ENCODE results near the gene FIBP. TPM values are rescaled to one million over a fixed set of nuclear protein-coding genes. Genes with fewer than 3 reads are reported as not detected.

The FIBP gene
- total and polyA plus RNA-seq, 2 of the 8 experiments (the other 6 are each of a cell fraction or from before 2014, with no cell fraction given): 74.3 to 173 TPM

DNA sequence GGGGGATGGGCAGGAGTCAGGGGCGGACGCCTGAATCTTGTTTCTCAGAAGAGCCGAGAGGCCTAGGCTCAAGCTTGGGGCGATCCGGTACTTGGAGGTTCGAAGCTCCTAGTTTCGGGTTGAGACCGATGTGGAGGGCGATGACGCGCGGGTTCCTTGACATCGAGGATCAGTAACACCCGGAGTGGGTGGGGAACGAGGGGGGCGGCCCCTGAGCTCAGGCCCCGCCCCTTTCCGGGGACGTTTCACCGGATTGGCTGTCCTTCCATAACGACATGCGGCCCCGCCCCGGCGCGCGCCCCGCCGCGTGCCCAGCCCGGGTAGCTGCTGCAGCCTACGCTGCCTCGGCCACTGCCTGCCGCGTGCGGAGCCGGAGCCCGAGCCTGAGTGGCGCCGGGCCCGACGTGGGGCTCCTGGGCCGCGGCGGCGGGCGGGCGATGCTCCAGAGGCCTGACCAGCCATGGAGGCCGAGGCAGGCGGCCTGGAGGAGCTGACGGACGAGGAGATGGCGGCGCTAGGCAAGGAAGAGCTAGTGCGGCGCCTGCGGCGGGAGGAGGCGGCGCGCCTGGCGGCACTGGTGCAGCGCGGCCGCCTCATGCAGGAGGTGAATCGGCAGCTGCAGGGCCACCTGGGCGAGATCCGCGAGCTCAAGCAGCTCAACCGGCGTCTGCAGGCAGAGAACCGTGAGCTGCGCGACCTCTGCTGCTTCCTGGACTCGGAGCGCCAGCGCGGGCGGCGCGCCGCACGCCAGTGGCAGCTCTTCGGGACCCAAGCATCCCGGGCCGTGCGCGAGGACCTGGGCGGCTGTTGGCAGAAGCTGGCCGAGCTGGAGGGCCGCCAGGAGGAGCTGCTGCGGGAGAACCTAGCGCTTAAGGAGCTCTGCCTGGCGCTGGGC lies 2.3 kb upstream of the FIBP start, which contains the start of gene CCDC85B:
Gene CCDC85B, plus strand, starts transcription at position 350 of the 895 bp plus-strand sequence. Its CDS starts 111 bp downstream, at position 461.
- H3K23me2 ChIP-seq (ENCODE audit: low read depth, low read length): peaks cover 25% of the 10 kb centered on the region
- H4K20me1 ChIP-seq (replicated peaks in 1 of 2; ENCODE audit: control insufficient read depth in 1 of 2, insufficient read depth in 2 of 2, low read length in 2 of 2): peaks cover 2 to 4% of the 10 kb centered on the region in 2 experiments
- H3K9me3 ChIP-seq (ENCODE audit: insufficient read depth in 2 of 2, low read depth in 1 of 2, low read length in 1 of 2): no peaks in the 10 kb centered on the region
- peak within 1 kb of the TSS; percentile 24; the same call in 1 of the 2 replicates for H2BK5ac ChIP-seq (ENCODE audit: low read depth, low read length)
- peaks cover 0 to 4% of the 10 kb centered on the region in 2 experiments; a peak in 1 of 4 replicates for H3K79me2 ChIP-seq (ENCODE audit: control insufficient read depth in 1 of 2, insufficient read depth in 2 of 2, low read length in 2 of 2)
- H3K56ac ChIP-seq (replicated peaks; ENCODE audit: insufficient read length, low read depth, low read length): peak within 1 kb of the TSS; percentile 78
- H3K4me3 ChIP-seq (ENCODE audit: extremely low read depth in 1 of 4, insufficient read depth in 2 of 4, low read depth in 3 of 4, low read length in 4 of 4): peak within 1 kb of the TSS; percentile 74 to 82 (median 78)
- H2BK20ac ChIP-seq (ENCODE audit: low read length): no peak within 1 kb of the TSS
- ChIA-PET POLR2A (ENCODE audit: partially characterized antibody) (interaction anchor here (0.7 to 39.7 kb wide), 19 partner anchors 9 to 399 kb away, joined by 3 to 1071 read pairs (median 4); partner anchors contain the start of genes C11orf68, CFL1, CST6 and EFEMP2), CTCF (ENCODE audit: partially characterized antibody) (interaction anchor here (0.7 to 19.6 kb wide), 39 partner anchors 8 to 450 kb away, joined by 3 to 283 read pairs (median 6); partner anchors contain the start of genes AP5B1, BANF1, C11orf68 and CFL1)
- 4% methylated on average over 52 of the region's 94 CpGs; no CpG with 5 or more reads in 1 of the 2 experiments for WGBS, 2 experiments (ENCODE audit: extremely low coverage in 1 of 2, insufficient coverage in 1 of 2, insufficient read length in 1 of 2, insufficient replicate concordance in 2 of 2, low coverage in 1 of 2, low lambda C conversion rate in 2 of 2, missing lambda C conversion rate in 1 of 2)
- H2BK12ac ChIP-seq (ENCODE audit: low read depth, low read length): peak within 1 kb of the TSS; percentile 39; the same call in 1 of the 2 replicates
- no peak within 1 kb of the TSS for H3K14ac ChIP-seq (ENCODE audit: insufficient read length)
- peak within 1 kb of the TSS; percentile 94 to 97 for H3K4me2 ChIP-seq (ENCODE audit: insufficient read depth in 1 of 2, low read depth in 2 of 2, low read length in 2 of 2)
- peak within 1 kb of the TSS; percentile 49 for H4K5ac ChIP-seq (ENCODE audit: insufficient read length, low read depth, low read length)
- H3K79me1 ChIP-seq (ENCODE audit: low read depth, low read length): no peaks in the 10 kb centered on the region
- peak within 1 kb of the TSS; percentile 83 for H3K18ac ChIP-seq (ENCODE audit: extremely low read depth, low read length)
- no peak within 1 kb of the TSS for H3K23ac ChIP-seq (ENCODE audit: insufficient read length)
- peak within 1 kb of the TSS; percentile 65 for H2BK120ac ChIP-seq (replicated peaks; ENCODE audit: low read depth, low read length)
- H3K4ac ChIP-seq (replicated peaks; ENCODE audit: insufficient read length, low read depth, low read length): no peak within 1 kb of the TSS
- H3K4me1 ChIP-seq (replicated peaks in 1 of 4; ENCODE audit: control insufficient read depth in 3 of 4, insufficient read depth in 4 of 4, low read length in 3 of 4): peaks cover 0 to 30% (median 12%) of the 10 kb centered on the region in 4 experiments; a peak in 5 of 7 replicates
- FAIRE-seq (no peak), DNase-seq (ENCODE audit: low read depth in 1 of 2, low spot score in 2 of 2) (peak in 1 of 2 experiments; percentile 95)
- H4K8ac ChIP-seq (ENCODE audit: extremely low read depth, insufficient read depth, low read length): peak within 1 kb of the TSS; percentile 96
- H2AK5ac ChIP-seq (ENCODE audit: low read depth, low read length): no peak within 1 kb of the TSS
- peaks cover 0 to 14% (median 8%) of the 10 kb centered on the region in 4 experiments; a peak in 6 of 7 replicates for H3K27me3 ChIP-seq (replicated peaks in 1 of 4; ENCODE audit: control insufficient read depth in 3 of 4, extremely low read depth in 1 of 4, insufficient read depth in 3 of 4, low read length in 3 of 4)
- no peak within 1 kb of the TSS; the same call in 1 of the 2 replicates for H2BK15ac ChIP-seq (ENCODE audit: low read length)
- peaks cover 1 to 6% (median 4%) of the 10 kb centered on the region in 4 experiments; a peak in 4 of 8 replicates for H3K36me3 ChIP-seq (ENCODE audit: control insufficient read depth in 2 of 4, insufficient read depth in 4 of 4, low read length in 3 of 4)
- peak within 1 kb of the TSS; percentile 75; the same call in 1 of the 2 replicates for H3K27ac ChIP-seq (ENCODE audit: low read depth, low read length)
- no peak within 1 kb of the TSS; the same call in 1 of the 2 replicates for H2AFZ ChIP-seq (ENCODE audit: low read length)
- H3K9ac ChIP-seq (replicated peaks in 1 of 4; ENCODE audit: extremely low read depth in 1 of 4, low read depth in 3 of 4, low read length in 3 of 4): peak within 1 kb of the TSS; percentile 58 to 79 (median 70)
- peak within 1 kb of the TSS; percentile 92 for H4K91ac ChIP-seq (replicated peaks; ENCODE audit: insufficient read length, low read length)
- TF ChIP-seq MAFK (IDR thresholded peaks at IDR 0.05; ENCODE audit: low read depth, low read length) (no peak), EZH2 (IDR thresholded peaks at IDR 0.05; ENCODE audit: low read depth, low read length, severe bottlenecking) (peak; percentile 1), BCL11A (IDR thresholded peaks at IDR 0.05; ENCODE audit: low read depth in 2 of 2, low read length in 2 of 2) (no peak), RBBP5 (IDR thresholded peaks at IDR 0.05; ENCODE audit: borderline replicate concordance, low read depth, low read length) (peak; percentile 42; the same call in 1 of the 2 replicates), GABPA (IDR thresholded peaks at IDR 0.05; ENCODE audit: borderline replicate concordance, insufficient read depth, low read length) (0 out of 2 replicates have a peak, but pooled peaks have one; percentile 15), TBP (IDR thresholded peaks at IDR 0.05; ENCODE audit: low read depth, low read length) (peak; percentile 66; the same call in 1 of the 2 replicates), TAF1 (IDR thresholded peaks at IDR 0.05; ENCODE audit: low read depth, low read length) (peak; percentile 77), SP4 (IDR thresholded peaks at IDR 0.05; ENCODE audit: low read length) (peak; percentile 44; the same call in 1 of the 2 replicates)
- TF ChIP-seq, protein P1, sequence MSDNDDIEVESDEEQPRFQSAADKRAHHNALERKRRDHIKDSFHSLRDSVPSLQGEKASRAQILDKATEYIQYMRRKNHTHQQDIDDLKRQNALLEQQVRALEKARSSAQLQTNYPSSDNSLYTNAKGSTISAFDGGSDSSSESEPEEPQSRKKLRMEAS (IDR thresholded peaks at IDR 0.05): peak; percentile 89
